Right renal pelvis (tissue), 4 donors: Measurements from ENCODE around the gene RNF145. TPM values are rescaled to one million over a fixed set of nuclear protein-coding genes. Genes with fewer than 3 reads are reported as not detected.

Experiments
- DNase-seq, 4 donors: peaks; one replicate each; pipeline ENCODE4 v3.0.0-alpha.2; 2013; ENCODE audit warnings: low read depth in 4 of 4, low spot score in 3 of 4, missing footprints in 1 of 4
- polyA plus RNA-seq, 4 donors: library from polyadenylated mRNA; unstranded; fragments of 120-200 nt; gene quantifications; one replicate each; pipeline ENCODE4 v1.2.1, GENCODE V29; 2013; ENCODE audit not compliant: insufficient read length in 4 of 4

Gene RNF145
- polyA plus RNA-seq, 4 donors: 93.5 to 116 (median 112) TPM

DNA sequence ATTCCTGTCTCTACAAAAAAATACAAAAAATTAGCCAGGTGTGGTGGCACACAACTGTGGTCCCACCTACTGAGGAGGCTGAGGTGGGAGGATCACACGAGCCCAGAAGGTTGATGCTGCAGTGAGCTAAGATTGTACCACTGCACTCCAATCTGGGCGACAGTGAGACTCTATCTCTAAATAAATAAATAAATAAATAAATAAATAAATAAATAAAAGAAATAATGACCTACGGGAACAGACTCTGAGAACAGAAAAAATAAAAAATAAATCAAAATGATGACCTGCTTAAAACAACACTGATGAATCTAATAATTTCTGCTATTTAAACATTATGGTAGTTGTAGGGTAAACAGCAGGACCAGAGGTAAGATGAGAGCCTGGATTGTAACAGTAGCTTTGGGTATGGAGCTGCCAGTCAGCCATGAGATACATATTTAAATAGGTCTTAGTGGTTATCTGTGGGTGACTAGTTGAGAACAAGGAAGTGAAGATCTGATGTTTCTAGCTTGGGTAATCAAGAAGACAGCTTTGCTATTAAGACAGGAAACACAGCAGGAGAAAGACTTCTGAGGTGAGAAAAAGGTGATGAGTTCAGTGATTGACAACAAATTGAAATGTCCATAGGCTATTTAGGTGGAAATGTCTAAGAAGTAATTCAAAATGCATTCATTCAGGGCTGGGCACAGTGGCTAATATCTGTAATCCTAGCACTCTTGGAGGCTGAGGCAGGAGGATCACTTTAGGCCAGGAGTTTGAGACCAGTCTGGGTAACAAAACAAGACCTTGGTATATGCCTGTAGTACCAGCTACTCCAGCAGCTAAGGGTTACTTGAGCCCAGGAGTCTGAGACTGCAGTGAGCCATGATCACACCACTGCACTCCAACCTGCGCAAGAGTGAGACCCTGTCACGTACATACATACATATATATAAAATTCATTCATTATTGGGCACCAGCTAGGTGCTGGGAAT lies 11.0 kb downstream of the RNF145 start:
- no peak for DNase-seq

DNA sequence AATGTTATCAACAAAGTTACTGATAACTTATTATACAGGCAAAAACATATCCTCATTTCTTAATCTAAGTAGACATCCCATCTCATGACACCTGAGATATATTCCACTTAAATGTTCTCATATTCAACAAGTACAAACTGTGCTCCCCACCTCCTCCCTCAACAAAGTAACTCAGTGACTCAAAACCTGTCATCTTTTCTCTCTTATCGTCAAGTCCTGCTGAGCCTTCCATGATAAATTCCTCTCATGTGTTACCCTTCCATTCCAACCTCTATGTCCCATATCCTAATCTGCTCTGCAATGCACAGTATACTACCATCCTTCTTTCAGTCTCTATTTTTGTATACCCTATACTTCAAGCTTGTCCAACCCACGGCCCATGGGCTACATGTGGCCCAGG lies 13.6 kb downstream of the RNF145 start:
- no peak for DNase-seq

DNA sequence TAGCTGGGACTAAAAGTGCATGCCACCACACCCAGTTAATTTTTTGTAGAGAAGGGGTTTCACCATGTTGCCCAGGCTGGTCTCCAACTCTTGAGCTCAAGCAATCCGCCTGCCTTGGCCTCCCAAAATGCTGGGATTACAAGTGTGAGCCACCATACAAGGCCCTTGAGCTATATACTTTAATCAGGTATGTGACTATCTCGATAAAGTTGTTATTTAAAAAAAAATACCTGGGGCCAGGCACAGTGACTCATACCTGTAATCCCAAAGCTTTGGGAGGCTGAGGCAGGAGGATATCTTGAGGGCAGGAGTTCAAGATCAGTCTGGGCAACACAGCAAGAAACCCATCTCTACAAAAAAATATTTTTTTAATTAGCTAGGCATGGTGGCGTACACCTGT lies 19.2 kb downstream of the RNF145 start:
- no peak for DNase-seq

DNA sequence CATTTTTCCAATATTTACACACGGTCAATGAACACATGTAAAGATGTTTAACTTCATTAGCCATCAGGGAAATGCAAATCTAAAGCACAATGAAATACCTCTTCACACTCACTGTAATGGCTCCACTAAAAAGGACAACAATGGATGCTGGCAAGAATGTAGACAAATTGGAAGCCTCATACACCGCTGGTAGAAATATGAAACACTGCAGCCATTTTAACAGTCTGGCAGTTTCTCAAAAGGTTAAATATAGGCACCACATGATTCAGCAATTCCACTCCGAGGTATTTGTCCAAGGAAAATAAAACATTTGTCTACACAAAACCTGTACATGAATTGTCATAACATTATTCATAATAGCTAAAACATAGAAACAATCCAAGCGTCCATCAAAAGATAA lies 20.0 kb downstream of the RNF145 start:
- DNase-seq: no peak

DNA sequence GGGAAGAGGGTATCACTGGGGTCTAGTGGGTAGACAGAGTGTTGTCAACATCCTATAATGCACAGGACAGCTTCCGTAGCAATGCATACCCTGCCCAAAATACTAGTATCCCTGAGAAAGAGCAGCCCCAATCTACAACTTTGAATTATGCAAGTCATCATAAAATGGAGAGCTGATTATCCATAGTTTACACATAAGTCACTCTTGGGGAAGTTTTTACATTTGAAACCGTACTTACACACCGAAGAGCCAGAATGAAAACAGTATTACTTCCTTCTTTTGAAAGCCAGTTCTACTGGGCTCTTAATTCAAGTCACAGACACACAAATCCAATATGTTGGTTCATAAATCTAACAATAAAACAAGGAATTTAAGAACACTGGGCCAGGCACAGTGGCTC lies 21.6 kb downstream of the RNF145 start:
- DNase-seq: no peak

DNA sequence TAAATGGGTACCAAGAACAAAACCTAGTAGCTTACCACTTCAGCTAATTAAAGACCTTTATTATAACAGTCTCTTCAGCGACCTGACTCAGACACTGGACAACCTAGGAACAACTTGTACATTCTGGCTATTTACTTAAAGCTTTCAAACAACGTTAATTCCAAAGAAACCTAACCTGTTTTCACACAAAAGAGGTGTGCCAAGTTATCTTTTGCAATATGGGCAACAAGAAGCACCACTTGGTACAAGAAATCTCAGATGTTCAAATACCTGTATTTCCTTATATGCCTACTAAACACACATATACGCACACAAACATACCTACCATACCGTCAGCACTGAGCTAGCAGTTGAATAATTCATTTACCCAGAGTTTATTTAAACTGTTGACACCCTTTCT lies 23.0 kb downstream of the RNF145 start:
- no peak for DNase-seq

DNA sequence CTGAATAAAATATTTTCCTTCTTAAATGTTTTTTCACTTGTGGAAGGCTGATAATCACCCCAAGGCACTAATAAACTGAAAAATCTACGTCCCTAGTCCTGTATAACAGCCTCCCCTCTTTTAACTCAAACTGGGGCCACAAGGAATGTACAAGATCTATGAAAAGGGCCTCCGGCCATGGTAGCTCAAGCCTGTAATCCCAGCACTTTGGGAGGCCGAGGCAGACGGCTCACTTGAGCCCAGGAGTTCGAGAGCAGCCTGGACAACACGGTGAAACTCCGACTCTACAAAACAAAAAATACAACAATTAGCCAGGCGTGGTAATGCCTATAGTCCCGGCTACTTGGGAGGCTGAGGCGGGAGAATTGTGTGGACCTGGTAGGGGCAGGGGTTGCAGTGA lies 23.6 kb downstream of the RNF145 start:
- no peak for DNase-seq

DNA sequence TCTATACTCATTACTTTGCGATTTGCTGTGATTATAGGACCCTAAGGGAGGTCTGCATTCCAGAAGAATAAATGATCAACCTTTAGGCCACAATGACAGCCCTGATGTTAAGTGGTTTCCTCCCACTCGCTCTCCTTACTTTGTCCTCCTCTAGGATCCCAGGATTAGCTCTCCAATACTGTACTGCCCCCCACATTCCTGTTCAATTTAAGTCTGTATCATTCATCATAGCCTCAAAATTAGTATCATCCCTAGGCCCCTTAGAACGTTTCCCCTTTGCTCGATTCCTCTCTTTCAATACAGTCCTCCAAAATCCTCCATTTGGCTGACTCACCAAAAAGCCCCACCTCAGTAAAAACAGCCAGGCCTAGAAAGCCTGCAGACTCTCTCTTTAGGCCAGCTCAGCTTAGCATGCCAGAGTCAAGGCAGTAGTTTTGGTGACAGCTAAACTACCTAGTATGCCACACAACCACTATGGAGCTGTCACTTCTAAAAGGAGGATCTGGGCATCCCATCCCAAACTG lies 24.4 kb downstream of the RNF145 start:
- no peak for DNase-seq

DNA sequence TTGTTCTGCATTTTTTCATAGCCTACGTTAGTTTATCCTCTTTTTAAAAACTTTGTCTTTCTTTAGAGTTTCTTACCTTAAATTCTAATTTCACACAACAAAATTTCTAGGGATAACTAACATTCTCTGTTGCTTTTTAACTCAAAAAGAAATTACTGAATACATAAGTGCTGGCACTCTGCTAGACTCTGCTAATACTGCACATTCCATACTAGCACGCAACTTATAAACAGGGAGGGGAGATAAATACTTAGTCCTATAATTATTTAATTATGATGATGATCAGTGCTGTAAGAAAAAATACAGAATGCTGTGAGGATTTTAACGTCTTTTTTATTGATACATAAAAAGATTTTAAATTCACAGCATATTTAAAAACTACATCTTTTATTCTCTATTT lies 25.1 kb downstream of the RNF145 start:
- no peak for DNase-seq

DNA sequence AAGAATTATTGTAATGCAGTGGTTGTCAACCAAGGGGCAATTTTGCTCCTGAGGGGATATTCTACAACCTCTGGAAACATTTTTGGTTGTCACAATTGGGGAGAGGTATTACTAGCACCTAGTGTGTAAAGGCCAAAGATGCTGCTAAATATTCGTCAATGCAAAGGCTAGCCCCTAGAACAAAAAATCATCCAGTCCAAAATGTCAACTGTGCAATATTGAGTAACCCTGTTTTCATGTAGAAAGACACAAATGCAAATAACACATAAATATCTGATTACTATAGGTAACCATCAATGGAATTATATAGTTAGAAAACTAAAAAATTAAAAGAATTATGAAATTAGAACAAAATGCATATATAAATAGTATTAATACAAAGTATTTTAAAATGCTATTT lies 26.1 kb downstream of the RNF145 start:
- DNase-seq: no peak

DNA sequence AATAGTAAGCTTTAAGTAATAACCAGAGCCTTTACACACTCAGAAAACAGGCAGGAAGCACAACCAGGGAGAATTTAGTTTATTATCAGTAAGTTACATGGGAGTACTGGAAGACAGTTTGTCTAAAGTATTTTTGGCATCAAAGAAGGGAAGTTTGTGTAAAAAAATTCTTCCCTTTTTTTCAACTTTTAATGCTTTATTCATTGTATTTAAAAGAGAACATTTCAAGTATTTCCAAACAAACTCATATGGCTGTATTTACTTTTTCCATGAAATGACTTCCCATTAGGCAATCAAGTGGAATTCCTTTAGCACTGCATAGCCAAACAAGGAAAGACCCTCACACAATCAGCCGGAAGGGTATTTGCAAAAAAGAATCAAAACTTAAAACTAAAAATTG lies 26.7 kb downstream of the RNF145 start:
- no peak for DNase-seq

DNA sequence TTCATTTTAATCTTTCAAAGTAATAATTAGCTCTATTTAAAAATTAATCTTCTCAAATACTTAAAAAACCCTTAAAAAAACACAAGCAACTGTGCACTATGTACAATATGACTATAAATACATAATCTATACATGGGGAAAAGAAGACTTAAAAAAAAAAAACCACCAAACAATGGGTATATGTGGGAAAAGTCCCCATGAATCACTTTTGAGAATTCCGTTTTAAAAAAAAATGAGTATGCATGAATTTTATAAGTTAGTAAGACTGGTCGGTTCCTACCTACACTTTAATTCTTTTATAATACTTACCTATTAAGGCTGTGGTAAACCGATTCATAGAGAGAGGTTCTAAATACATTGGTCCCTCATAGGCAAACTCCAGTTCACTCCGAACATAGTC lies 27.7 kb downstream of the RNF145 start:
- DNase-seq: no peak

DNA sequence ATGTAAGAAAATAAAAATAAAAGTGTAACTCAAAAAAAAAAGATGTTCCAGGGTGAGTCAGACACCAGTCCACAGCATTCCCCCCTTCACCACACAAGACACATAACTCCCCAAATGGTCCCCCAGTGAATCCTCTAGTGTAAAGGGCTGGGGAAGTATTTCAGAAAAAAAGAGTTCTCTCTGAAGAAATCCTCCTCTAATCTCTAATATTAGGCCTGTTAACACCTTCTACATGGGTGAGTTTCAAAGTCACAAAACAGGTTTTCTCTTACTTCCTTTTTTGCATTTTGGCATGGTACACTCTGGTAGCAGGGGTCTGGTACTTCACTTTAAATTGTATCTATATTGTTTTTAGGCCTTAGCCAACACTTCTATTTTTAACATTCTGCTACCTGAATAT lies 28.2 kb downstream of the RNF145 start:
- DNase-seq: no peak

DNA sequence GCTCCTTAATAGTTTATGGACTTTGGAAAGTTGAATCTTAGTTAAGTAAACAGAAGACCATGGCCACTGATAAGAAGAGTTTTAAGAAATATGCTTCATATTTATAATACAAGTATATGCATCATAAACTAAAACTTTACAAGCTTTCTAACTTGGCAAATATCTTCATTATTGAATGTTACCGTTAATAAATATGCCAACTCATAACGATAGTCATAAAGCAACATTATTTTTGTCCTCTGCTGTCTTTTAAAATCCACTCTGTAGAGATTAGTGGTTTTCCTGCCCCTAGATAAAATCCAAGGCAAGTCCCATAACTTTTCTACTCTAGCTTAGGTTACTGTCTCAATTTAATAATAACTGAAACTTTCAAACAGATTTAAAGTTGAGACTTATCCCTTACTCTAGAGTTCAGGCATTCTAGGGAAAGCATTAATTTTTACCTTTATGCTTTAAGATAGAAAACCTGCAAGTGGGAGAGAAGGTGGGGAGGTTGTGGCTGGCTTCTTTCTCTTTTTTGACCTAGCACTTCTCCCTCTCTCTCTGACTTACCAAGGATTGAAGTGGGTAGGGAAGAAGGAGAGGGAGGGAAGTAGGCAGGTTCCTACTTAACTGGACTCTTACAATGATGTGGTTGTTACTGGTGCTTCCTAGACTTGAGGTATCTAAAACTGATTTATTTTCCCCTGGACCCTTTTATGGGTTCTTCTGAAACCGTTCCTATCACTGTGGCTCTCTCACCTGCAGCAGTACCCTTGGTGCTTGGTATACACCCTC lies 29.6 kb downstream of the RNF145 start:
- no peak for DNase-seq

DNA sequence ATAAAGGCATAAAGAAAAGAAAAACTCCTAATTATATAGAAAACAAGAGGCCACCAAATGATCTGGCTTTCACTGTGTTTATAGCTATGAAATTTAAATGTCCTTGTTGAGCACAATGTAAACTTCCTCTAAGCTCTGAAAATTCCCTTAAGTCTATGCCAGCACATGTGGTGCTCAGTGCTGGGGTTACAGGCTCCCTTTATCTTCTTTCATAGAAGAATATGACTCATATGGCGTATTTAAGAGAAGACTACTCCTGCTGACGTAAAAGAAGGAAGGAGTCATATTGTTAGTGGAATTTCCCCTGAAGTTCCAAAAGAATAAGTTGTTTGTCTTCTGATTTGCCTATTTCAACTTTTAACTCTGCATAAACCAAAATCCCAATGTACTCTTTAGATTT lies 30.4 kb downstream of the RNF145 start:
- DNase-seq: no peak

DNA sequence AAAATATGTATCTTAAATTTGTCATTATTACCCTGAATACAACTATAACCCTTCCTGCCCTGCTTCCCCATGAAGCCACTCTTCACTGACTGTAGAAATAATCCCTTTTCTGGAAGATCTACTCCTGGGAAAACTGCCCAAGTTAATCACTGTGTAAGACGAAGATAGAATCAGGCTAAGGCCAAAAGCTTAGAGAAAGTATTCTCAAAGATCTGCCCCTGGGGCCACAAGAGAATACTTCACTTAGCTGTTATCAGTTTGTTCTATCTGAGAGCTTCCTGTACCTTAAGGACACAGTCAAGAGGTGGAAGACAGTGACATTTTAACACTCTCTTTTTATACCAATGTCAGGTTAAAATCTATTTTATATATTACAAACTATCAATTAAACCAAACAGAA lies 33.8 kb downstream of the RNF145 start:
- no peak for DNase-seq

DNA sequence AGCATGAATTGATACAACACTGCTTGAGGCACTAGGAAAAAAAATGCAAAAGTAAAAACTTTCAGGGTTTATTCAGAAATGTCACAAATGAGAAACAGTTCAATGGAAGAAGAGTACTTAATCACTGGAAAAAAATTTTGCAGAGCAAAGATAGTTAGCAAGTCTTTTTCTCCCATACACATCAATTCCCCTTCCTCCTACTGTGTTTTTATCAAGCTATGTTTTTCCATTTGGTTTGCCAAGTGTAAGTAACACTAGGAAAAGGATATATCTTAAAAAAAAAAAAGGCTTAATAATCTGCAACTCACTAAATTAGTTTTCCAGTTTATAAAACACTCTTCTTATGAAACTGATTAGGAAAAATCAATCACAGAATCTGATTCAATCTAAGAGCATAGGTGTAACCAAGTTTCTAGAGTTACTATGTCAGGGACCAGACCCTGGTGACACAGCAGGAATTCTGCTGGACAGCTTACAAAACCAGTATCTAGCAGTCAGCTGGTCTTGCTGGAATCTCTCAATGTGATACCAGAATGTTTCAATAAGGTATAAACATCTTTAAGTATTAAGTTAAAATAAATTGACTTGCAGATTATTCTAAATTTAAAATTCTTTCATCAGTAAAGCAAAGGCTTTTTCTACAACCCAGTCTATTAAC lies 34.7 kb downstream of the RNF145 start:
- no peak for DNase-seq

DNA sequence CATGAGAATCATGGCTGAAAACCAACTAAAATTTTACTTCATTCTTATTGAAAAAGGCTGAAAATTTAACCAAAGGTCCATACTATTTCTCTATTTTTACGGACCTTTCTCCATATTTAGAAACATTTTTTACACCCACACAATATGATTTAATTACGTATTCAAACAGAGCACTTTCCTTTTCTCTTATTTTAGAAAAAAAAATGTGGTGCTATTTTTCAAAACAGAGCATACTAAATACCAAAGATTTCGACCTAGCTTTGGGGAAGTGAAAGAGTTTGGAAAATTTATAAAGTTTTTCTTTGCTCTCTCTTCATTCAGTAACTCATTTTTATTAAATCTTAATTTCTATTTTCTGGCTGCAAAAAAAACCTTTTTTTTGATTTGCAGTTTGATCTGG lies 38.1 kb downstream of the RNF145 start:
- no peak for DNase-seq

DNA sequence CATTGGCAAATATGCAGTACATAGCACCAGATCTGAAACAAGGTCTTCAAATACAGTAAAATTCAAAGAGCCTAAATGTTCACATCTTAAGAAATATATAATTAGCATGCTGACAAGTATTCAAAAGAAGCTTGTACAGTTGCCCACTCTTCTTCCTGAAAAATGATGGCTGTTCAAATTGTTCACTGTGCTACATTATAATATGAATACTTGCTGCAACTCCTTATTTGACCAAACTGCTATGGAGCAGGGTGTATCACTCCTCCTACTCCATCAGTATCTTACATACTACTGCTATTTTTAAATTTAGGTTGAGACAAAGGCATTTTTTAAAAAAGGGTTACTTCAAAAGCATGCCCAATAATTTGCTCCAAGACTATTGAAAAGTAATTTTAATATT lies 39.3 kb downstream of the RNF145 start:
- DNase-seq: no peak

DNA sequence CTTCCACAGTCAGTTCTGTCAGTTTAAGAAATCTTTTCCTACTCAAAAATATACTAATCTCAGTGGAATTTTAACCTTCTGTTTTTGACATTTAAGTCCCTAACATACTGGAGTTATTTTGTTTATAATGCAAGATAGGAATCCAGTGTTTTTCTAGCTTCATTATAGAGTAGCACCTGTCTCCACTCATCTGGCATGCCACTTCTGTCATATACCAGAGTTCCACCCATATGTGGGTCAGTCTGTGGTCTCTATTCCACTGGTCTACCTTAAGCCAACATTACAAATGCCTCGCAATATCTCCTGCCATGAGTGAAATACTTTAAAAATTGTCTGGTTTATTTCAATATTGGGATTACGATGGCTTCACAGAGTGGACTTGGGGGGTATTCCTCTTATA lies 42.9 kb downstream of the RNF145 start:
- no peak for DNase-seq

DNA sequence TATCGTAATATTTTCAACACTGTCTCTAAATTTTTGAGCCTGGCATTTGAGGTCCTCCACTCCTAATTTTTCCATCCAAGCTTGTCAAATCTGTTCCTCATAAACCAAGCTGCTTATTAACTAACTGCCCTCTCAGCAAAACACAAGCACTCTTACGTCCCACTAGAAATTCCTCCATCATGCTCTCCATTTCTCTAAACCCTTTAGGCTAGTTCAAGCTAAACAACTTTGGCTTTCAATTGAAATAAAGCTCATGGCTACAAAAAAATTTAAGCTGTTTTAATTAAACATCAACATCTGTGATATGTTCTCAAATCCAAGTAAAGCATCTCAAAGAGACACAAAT lies 45.7 kb downstream of the RNF145 start:
- no peak for DNase-seq
